Smooth muscle cell (in vitro differentiated cells): ENCODE results near the gene UBR4. TPM values are rescaled to one million over a fixed set of nuclear protein-coding genes. Genes with fewer than 3 reads are reported as not detected.

Experiments
- DNase-seq: peaks from one replicate; lab custom pipeline; 2025; ENCODE audit not compliant: unreplicated experiment; lab: John Stamatoyannopoulos, UW
- H2AFZ ChIP-seq: fragments of 200-600 bp; sonication (generic); 2 replicates; pipeline ENCODE4 v1.6.0; 2016; ENCODE audit warnings: antibody characterized with exemption, low read depth, mild to moderate bottlenecking
- H3F3A ChIP-seq: fragments of 200-600 bp; sonication (generic); 2 replicates; pipeline ENCODE4 v1.6.0; 2017; ENCODE audit warnings: antibody characterized with exemption, low read depth
- H3K27ac ChIP-seq: fragments of 200-600 bp; sonication (generic); 2 replicates; pipeline ENCODE4 v1.5.1; 2016; ENCODE audit warnings: low read depth, mild to moderate bottlenecking
- H3K27me3 ChIP-seq: fragments of 200-600 bp; sonication (generic); 2 replicates; pipeline ENCODE4 v1.6.1; 2016; ENCODE audit warnings: low read depth, mild to moderate bottlenecking
- H3K36me3 ChIP-seq: fragments of 200-600 bp; sonication (generic); 2 replicates; pipeline ENCODE4 v1.5.1; 2016; ENCODE audit warnings: low read depth
- H3K4me1 ChIP-seq: fragments of 200-600 bp; sonication (generic); 2 replicates; pipeline ENCODE4 v1.5.1; 2016; ENCODE audit warnings: low read depth
- H3K4me2 ChIP-seq: fragments of 200-600 bp; sonication (generic); 2 replicates; pipeline ENCODE4 v1.6.0; 2016; ENCODE audit warnings: mild to moderate bottlenecking
- H3K4me3 ChIP-seq: fragments of 200-600 bp; sonication (generic); 2 replicates; pipeline ENCODE4 v1.5.1; 2016; ENCODE audit warnings: mild to moderate bottlenecking
- H3K79me2 ChIP-seq: fragments of 200-600 bp; sonication (generic); 2 replicates; pipeline ENCODE4 v1.6.0; 2016; ENCODE audit warnings: low read depth, mild to moderate bottlenecking
- H3K9ac ChIP-seq: fragments of 200-600 bp; sonication (generic); 2 replicates; pipeline ENCODE4 v1.6.0; 2016; ENCODE audit warnings: low read depth
- H3K9me3 ChIP-seq: fragments of 200-600 bp; sonication (generic); replicated peaks from 2 replicates; pipeline ENCODE4 v1.5.1; 2016; ENCODE audit warnings: low read depth
- H4K20me1 ChIP-seq: fragments of 200-600 bp; sonication (generic); 2 replicates; pipeline ENCODE4 v1.6.0; 2016; ENCODE audit warnings: low read depth
- WGBS: methylation state at CpG from one replicate; pipeline ENCODE4 v1.1.7; 2016; ENCODE audit warnings: low lambda C conversion rate; 5-methylcytosine and 5-hydroxymethylcytosine counted together
- polyA plus RNA-seq: library from polyadenylated mRNA; unstranded; fragments of >200 nt; fragmentation: Nextera tagmentation; extraction: Ambion mirVana; gene quantifications from 2 replicates; pipeline ENCODE4 v1.2.1, GENCODE V29; 2016
- total RNA-seq: library from RNA; depleted of rRNA; stranded (reverse); fragments of >200 nt; gene quantifications from 2 replicates; pipeline ENCODE4 v1.2.3, GENCODE V29; 2014
- TF ChIP-seq, protein P1 (sequence below): fragments of 200-600 bp; sonication (generic); IDR thresholded peaks from 2 replicates; pipeline ENCODE4 v1.5.1; 2017; ENCODE audit warnings: borderline replicate concordance, mild to moderate bottlenecking, antibody characterized with exemption; ENCODE audit not compliant: insufficient read depth, poor library complexity, severe bottlenecking

UBR4 gene
- total and polyA plus RNA-seq, 2 experiments from 2014 or later, result 62.7 to 142 TPM

DNA sequence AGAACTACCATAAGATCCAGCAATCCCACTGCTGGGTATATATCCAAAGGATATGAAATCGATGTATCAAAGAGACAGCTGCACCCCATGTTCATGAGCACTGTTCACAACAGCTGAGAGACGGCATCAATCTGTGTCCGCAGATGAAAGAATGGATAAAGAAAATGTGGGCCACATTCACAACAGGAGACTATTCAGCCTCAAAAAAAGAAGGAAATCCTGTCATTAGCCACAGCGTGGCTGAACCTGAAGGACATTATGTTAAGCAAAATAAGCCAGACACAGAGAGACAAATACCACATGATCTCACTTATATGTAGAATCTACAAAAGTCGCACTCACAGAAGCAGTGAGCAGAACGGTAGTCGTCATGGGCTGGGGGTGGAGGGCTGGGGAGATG, 154.4 kb downstream of the UBR4 start:
- Histone ChIP-seq H3K27me3 (no peaks in the 10 kb centered on the region), H3K4me1 (no peaks in the 10 kb centered on the region), H2AFZ (no peak overlapping the region), H3K27ac (no peak overlapping the region), H3K9me3 (no peaks in the 10 kb centered on the region), H3K4me2 (no peak overlapping the region), H3K79me2 (no peaks in the 10 kb centered on the region), H3K9ac (no peak overlapping the region), H3K36me3 (no peaks in the 10 kb centered on the region), H3K4me3 (no peak overlapping the region), H3F3A (no peaks in the 10 kb centered on the region), H4K20me1 (no peaks in the 10 kb centered on the region)
- 81% methylated on average over 7 of the region's 7 CpGs for WGBS
- TF ChIP-seq, protein P1, sequence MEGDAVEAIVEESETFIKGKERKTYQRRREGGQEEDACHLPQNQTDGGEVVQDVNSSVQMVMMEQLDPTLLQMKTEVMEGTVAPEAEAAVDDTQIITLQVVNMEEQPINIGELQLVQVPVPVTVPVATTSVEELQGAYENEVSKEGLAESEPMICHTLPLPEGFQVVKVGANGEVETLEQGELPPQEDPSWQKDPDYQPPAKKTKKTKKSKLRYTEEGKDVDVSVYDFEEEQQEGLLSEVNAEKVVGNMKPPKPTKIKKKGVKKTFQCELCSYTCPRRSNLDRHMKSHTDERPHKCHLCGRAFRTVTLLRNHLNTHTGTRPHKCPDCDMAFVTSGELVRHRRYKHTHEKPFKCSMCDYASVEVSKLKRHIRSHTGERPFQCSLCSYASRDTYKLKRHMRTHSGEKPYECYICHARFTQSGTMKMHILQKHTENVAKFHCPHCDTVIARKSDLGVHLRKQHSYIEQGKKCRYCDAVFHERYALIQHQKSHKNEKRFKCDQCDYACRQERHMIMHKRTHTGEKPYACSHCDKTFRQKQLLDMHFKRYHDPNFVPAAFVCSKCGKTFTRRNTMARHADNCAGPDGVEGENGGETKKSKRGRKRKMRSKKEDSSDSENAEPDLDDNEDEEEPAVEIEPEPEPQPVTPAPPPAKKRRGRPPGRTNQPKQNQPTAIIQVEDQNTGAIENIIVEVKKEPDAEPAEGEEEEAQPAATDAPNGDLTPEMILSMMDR, result no peak
- DNase-seq, result no peak

DNA sequence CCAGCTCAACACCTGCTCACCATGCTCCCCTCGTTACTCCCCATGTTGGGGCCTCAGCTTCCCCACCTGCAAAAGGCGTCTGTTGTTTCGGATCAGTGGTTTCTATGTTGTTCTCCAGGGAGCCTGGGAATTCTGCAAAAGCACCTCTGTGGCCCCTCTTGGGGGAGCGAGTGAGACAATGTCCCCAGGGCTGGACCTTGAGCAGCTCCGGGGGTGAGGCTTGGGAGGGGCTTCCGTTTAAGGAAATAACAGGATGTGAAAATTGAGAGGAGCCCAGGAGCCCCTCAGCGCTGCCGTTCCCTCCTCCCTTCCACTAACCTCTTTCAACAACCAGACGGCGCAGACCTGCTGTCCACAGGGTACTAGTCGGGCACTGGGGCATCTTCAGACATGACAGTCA, 155.1 kb downstream of the UBR4 start:
- WGBS, result 83% methylated on average over 11 of the region's 11 CpGs
- H3K27me3 ChIP-seq, result no peaks in the 10 kb centered on the region

DNA sequence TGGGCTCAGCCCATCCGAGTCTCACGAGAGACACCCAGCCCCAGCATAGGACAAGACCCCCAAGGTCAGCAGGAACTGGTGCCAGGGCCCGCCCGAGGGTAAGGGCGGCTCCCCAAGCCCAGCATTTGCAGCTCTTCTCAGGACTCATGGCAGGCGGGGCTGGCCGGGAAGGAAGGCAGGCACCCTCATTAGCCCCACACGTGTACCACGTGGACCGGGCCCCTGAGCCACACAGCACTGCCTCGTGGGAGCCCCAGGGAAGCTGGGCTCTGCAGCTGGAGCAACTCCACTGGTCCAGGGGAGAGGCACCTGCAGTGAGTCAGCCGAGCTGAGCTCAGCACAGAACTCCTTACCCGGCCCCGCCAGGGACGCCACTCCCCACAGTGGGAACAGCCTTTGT, 155.8 kb downstream of the UBR4 start:
- no peak overlapping the region for H3K27ac ChIP-seq
- no peaks in the 10 kb centered on the region for H3F3A ChIP-seq
- H3K9me3 ChIP-seq, result no peaks in the 10 kb centered on the region
- H3K79me2 ChIP-seq, result no peaks in the 10 kb centered on the region
- H3K36me3 ChIP-seq, result no peaks in the 10 kb centered on the region
- DNase-seq, result no peak
- H3K4me3 ChIP-seq, result no peak overlapping the region
- no peaks in the 10 kb centered on the region for H4K20me1 ChIP-seq
- no peak overlapping the region for H3K9ac ChIP-seq
- TF ChIP-seq, protein P1, result no peak
- no peak overlapping the region for H3K4me2 ChIP-seq
- H2AFZ ChIP-seq, result no peak overlapping the region
- 81% methylated on average over 12 of the region's 15 CpGs for WGBS
- no peaks in the 10 kb centered on the region for H3K4me1 ChIP-seq
- no peaks in the 10 kb centered on the region for H3K27me3 ChIP-seq

More for the DNA sequence above, 155.1 kb downstream of the UBR4 start:
- H3K4me3 ChIP-seq, result no peak overlapping the region
- H3K4me2 ChIP-seq, result no peak overlapping the region
- H3F3A ChIP-seq, result no peaks in the 10 kb centered on the region
- no peaks in the 10 kb centered on the region for H3K4me1 ChIP-seq
- H3K9me3 ChIP-seq, result no peaks in the 10 kb centered on the region
- no peak overlapping the region for H3K27ac ChIP-seq
- H4K20me1 ChIP-seq, result no peaks in the 10 kb centered on the region
- no peaks in the 10 kb centered on the region for H3K79me2 ChIP-seq
- no peaks in the 10 kb centered on the region for H3K36me3 ChIP-seq
- DNase-seq, result no peak
- no peak overlapping the region for H3K9ac ChIP-seq
- no peak overlapping the region for H2AFZ ChIP-seq
- TF ChIP-seq, protein P1, result no peak

DNA sequence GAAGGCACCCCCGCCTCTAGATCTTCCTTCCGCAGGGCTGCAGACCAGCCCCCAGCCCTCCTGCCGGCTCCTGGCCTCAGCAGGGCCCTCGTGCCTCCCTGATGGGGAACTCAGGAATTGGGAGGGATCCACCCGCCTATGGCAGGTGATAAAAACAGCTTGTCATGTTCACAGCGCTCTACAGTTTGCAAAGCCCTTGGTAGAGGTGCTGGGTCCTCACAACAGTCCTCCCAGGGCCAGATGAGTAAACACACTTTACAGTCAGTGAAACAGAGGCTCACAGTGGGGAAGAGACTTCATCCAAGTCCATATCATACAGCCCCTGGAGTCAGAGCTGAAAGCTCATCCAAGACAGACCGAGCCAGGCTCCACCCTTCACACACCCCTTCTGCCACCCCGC, 156.6 kb downstream of the UBR4 start:
- no peak overlapping the region for H3K9ac ChIP-seq
- H3K36me3 ChIP-seq, result no peaks in the 10 kb centered on the region
- DNase-seq, result no peak
- no peak overlapping the region for H3K27ac ChIP-seq
- H3K79me2 ChIP-seq, result no peaks in the 10 kb centered on the region
- no peaks in the 10 kb centered on the region for H3K4me1 ChIP-seq
- H3K9me3 ChIP-seq, result no peaks in the 10 kb centered on the region
- H3K4me2 ChIP-seq, result no peak overlapping the region
- WGBS, result 85% methylated on average over 8 of the region's 8 CpGs
- no peak overlapping the region for H3K4me3 ChIP-seq
- no peaks in the 10 kb centered on the region for H4K20me1 ChIP-seq
- TF ChIP-seq, protein P1, result no peak
- H3K27me3 ChIP-seq, result no peaks in the 10 kb centered on the region
- H2AFZ ChIP-seq, result no peak overlapping the region
- H3F3A ChIP-seq, result no peaks in the 10 kb centered on the region
